Caco-2 (cell line): ENCODE data around the gene MPDZ. TPM values are rescaled to one million over a fixed set of nuclear protein-coding genes. Genes with fewer than 3 reads are reported as not detected.

Experiments used
- BruUV-seq: library from RNA; stranded (reverse); fragments of 400-500 nt; replicated peaks from 2 replicates; lab custom pipeline; 2021; lab: Mats Ljungman, UMichigan
- CTCF ChIA-PET: fragments of 300-600 bp; sonication (Branson Sonifier 250); formaldehyde crosslinking; loops from one replicate; lab custom pipeline; 2022; ENCODE audit warnings: antibody characterized with exemption; lab: Charles Lee
- POLR2A ChIA-PET: fragments of 300-600 bp; sonication (Branson Sonifier 250); formaldehyde crosslinking; loops from one replicate; lab custom pipeline; 2022; ENCODE audit warnings: antibody characterized with exemption; lab: Charles Lee
- DNase-seq, 2 experiments: peaks; one replicate each; pipeline versions ENCODE4 v3.0.0 to v3.0.0-alpha.2; 2020 to 2022
- H3K27me3 ChIP-seq: replicated peaks from 2 replicates; pipeline ENCODE4 v1.6.0; 2011; ENCODE audit warnings: low read length; ENCODE audit not compliant: control insufficient read depth, insufficient read depth
- H3K36me3 ChIP-seq: 2 replicates; pipeline ENCODE4 v1.5.1; 2011; ENCODE audit warnings: low read length; ENCODE audit not compliant: control insufficient read depth, insufficient read depth
- H3K4me1 ChIP-seq: fragments of 250-450 bp; sonication (Bioruptor Pico); 2 replicates; pipeline ENCODE4 v1.5.1; 2020; ENCODE audit warnings: mild to moderate bottlenecking
- H3K4me3 ChIP-seq: 2 replicates; pipeline ENCODE4 v1.5.1; 2011; ENCODE audit warnings: low read depth, mild to moderate bottlenecking, control low read depth, low read length
- H3K9me3 ChIP-seq: fragments of 250-450 bp; sonication (Bioruptor Pico); 2 replicates; pipeline ENCODE4 v1.5.1; 2020; ENCODE audit warnings: mild to moderate bottlenecking, moderate library complexity
- H3K27ac Mint-ChIP-seq: one replicate; pipeline ENCODE4 v1.8.0; 2022; ENCODE audit warnings: mixed read lengths; ENCODE audit not compliant: unreplicated experiment
- H3K27me3 Mint-ChIP-seq: one replicate; pipeline ENCODE4 v1.8.0; 2022; ENCODE audit warnings: mixed read lengths; ENCODE audit not compliant: insufficient read depth, unreplicated experiment
- H3K36me3 Mint-ChIP-seq: one replicate; pipeline ENCODE4 v1.8.0; 2022; ENCODE audit warnings: mild to moderate bottlenecking, mixed read lengths; ENCODE audit not compliant: insufficient read depth, unreplicated experiment
- H3K4me1 Mint-ChIP-seq: one replicate; pipeline ENCODE4 v1.8.0; 2022; ENCODE audit warnings: low read depth, mixed read lengths; ENCODE audit not compliant: unreplicated experiment
- H3K4me3 Mint-ChIP-seq: one replicate; pipeline ENCODE4 v1.8.0; 2022; ENCODE audit warnings: mild to moderate bottlenecking, moderate library complexity, mixed read lengths; ENCODE audit not compliant: unreplicated experiment
- H3K9me3 Mint-ChIP-seq: one replicate; pipeline ENCODE4 v1.8.0; 2022; ENCODE audit warnings: mixed read lengths; ENCODE audit not compliant: unreplicated experiment
- CTCF ChIP-seq, 2 experiments: fragments of 200-600 bp in 1 of 2; IDR thresholded peaks; 1 replicate in 1 of 2; 2 replicates in 1 of 2; pipeline versions ENCODE4 v1.5.1 to v1.8.0; 2011 to 2022; ENCODE audit warnings: antibody characterized with exemption in 1 of 2, control low read depth in 1 of 2, inconsistent platforms in 1 of 2, low read depth in 1 of 2, low read length in 1 of 2, mild to moderate bottlenecking in 1 of 2, moderate library complexity in 1 of 2; ENCODE audit not compliant: insufficient read depth in 1 of 2, severe bottlenecking in 1 of 2, unreplicated experiment in 1 of 2
- intact Hi-C: fragments of 100-400 bp; cut with micrococcal nuclease; formaldehyde crosslinking; loops from one replicate; pipeline ENCODE4 v1.10.0; 2022; ENCODE audit not compliant: unreplicated experiment
- total RNA-seq: library from RNA; stranded (reverse); gene quantifications from 2 replicates; pipeline ENCODE4 v1.2.3, GENCODE V29; 2022

The MPDZ gene
- total RNA-seq, 1 experiment from 2014 or later = not detected

- DNase-seq = no peak
- POLR2A ChIA-PET = no interaction called here
These were observed 93.4 kb downstream of the MPDZ start for GRCh38 chr9:13186091-13186490.

GRCh38 chr9:13181652-13182051, 97.8 kb downstream of the MPDZ start:
- ChIA-PET CTCF (no interaction called here), POLR2A (no interaction called here)
- peak; percentile 33 to 61 for DNase-seq
- no TSS peak for BruUV-seq
- no peaks in the 10 kb centered on the region for H3K36me3 ChIP-seq
- TF ChIP-seq CTCF (IDR thresholded peaks at IDR 0.05; ENCODE audit: insufficient read depth in 1 of 2, low read depth in 1 of 2, low read length in 1 of 2, severe bottlenecking in 1 of 2, unreplicated experiment in 1 of 2) = no peak
- H3K27me3 Mint-ChIP-seq = no peaks in the 10 kb centered on the region
- H3K27ac Mint-ChIP-seq = no peak overlapping the region
- no peak overlapping the region for H3K4me3 ChIP-seq
- no peaks in the 10 kb centered on the region for H3K4me1 ChIP-seq
- H3K4me1 Mint-ChIP-seq = no peaks in the 10 kb centered on the region
- no peaks in the 10 kb centered on the region for H3K9me3 Mint-ChIP-seq
- H3K27me3 ChIP-seq = no peaks in the 10 kb centered on the region
- no peaks in the 10 kb centered on the region for H3K36me3 Mint-ChIP-seq
- H3K9me3 ChIP-seq = no peaks in the 10 kb centered on the region
- intact Hi-C loops = no loop called here
- no peak overlapping the region for H3K4me3 Mint-ChIP-seq

More at GRCh38 chr9:13186091-13186490, 93.4 kb downstream of the MPDZ start:
- TF ChIP-seq CTCF (IDR thresholded peaks at IDR 0.05; ENCODE audit: insufficient read depth in 1 of 2, low read depth in 1 of 2, low read length in 1 of 2, severe bottlenecking in 1 of 2, unreplicated experiment in 1 of 2) = no peak
- H3K9me3 Mint-ChIP-seq = no peaks in the 10 kb centered on the region
- BruUV-seq = no TSS peak
- CTCF ChIA-PET = no interaction called here
- no peaks in the 10 kb centered on the region for H3K36me3 ChIP-seq
- no peaks in the 10 kb centered on the region for H3K4me1 ChIP-seq
- H3K27ac Mint-ChIP-seq = no peak overlapping the region
- no peaks in the 10 kb centered on the region for H3K27me3 ChIP-seq
- no peaks in the 10 kb centered on the region for H3K27me3 Mint-ChIP-seq
- no peaks in the 10 kb centered on the region for H3K36me3 Mint-ChIP-seq
- intact Hi-C loops = no loop called here
- H3K4me3 ChIP-seq = no peak overlapping the region
- no peaks in the 10 kb centered on the region for H3K9me3 ChIP-seq
- no peak overlapping the region for H3K4me3 Mint-ChIP-seq
- H3K4me1 Mint-ChIP-seq = no peaks in the 10 kb centered on the region

GRCh38 chr9:13179257-13179656, 100.2 kb downstream of the MPDZ start:
- no TSS peak for BruUV-seq

More at GRCh38 chr9:13179257-13179656, 100.2 kb downstream of the MPDZ start:
- TF ChIP-seq CTCF (IDR thresholded peaks at IDR 0.05; ENCODE audit: insufficient read depth in 1 of 2, low read depth in 1 of 2, low read length in 1 of 2, severe bottlenecking in 1 of 2, unreplicated experiment in 1 of 2) = no peak
- Mint-ChIP-seq H3K9me3 (no peaks in the 10 kb centered on the region), H3K36me3 (no peaks in the 10 kb centered on the region), H3K27me3 (no peaks in the 10 kb centered on the region), H3K4me3 (no peak overlapping the region), H3K4me1 (no peaks in the 10 kb centered on the region), H3K27ac (no peak overlapping the region)
- intact Hi-C loops = no loop called here
- Histone ChIP-seq H3K9me3 (no peaks in the 10 kb centered on the region), H3K36me3 (no peaks in the 10 kb centered on the region), H3K4me3 (no peak overlapping the region), H3K27me3 (no peaks in the 10 kb centered on the region), H3K4me1 (no peaks in the 10 kb centered on the region)
- POLR2A ChIA-PET = no interaction called here
- CTCF ChIA-PET = no interaction called here
- DNase-seq = no peak
